GM12875 (cell line): ENCODE data around the gene SUCNR1.

Experiments
- H3K4me3 ChIP-seq: one replicate; pipeline ENCODE4 v1.5.1; 2011; ENCODE audit warnings: low read depth, low read length, control low read depth
- CTCF ChIP-seq: IDR thresholded peaks from 2 replicates; pipeline ENCODE4 v1.5.1; 2011; ENCODE audit warnings: low read depth, mild to moderate bottlenecking, control low read depth, inconsistent platforms, low read length, moderate library complexity, borderline replicate concordance; ENCODE audit not compliant: insufficient read depth

Gene SUCNR1

DNA sequence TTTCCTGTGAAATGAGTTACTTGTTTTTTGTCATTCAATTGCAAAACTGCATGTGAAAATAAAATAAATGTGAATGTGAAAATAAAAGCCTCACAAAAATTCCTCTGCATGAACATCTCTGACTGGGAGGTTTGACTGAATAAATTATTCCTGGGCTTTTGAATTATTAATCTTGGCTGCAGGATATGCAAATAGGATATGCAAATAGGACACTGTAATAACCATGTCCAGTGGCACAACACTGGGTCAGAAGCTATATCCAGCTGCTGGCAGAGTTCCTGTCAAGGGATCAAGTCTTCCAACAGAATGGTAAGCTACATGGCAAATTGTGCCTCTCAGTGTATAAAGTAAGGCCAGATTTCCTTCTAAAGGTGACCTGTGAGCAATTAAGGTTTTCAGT lies at the start of gene SUCNR1:
SUCNR1 (plus strand) TSS at position 246 of the 400 bp plus-strand sequence. CDS start 6,250 bp downstream, outside the sequence.
- no peak for TF ChIP-seq CTCF
- H3K4me3 ChIP-seq: no peak within 1 kb of the TSS

GRCh38 chr3:151827816-151828215 lies 45.6 kb upstream of the SUCNR1 start:
- no peak overlapping the region for H3K4me3 ChIP-seq
- TF ChIP-seq CTCF: no peak

DNA sequence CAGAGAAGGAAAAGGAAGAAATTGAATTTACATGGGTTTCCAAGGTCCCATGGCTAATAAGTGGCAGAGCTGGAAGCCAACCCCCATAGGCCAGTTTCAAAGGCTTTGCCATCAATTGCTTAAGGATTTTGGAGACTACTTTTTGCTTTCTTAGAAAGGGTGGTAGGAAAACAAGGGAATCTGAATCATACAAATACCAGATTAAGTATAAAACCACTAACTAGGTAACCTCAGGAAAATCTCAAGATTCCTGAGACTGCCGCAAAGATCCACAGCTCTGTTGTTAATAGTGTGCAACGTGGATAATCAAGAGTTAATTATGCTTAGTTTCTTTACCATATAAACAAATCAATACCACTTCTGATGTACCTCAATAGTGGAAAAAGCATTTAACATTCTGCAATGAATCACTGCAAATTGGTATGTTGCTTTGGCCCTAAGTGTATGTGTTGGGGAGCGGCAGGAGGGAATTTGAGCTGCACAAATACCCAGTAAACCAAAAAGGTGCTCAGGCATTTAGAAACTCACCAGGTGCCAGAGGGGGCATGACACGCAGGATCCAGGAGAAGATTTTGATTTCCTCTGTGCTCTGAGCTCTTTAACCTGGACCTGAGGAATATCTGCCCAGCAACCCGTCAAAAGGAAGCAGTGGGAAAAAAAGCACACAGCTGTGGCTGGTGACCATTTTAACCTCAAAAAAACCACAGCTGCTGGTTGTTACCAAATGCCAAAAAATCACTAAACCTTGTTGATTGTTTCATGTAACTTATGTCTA lies 37.5 kb upstream of the SUCNR1 start:
- H3K4me3 ChIP-seq: no peak overlapping the region
- no peak for TF ChIP-seq CTCF

DNA sequence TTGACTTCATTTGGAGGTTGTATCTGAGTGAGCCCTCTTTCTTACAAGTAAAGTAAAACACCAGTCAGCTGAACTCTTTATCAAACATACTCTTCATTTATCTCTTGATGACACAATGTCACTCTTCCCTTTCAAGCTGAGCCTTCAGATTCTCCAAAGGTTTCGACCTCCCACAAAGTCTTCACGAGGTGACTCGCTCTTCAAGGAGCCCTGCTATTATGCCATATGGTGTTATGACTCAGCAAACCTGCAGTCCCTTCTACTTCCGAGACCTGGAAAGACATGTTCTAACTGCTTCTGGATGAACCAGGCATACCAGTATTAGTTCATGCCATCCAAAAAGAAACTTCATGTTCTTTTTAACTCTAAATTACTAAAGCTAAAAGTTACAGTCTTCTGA lies 36.4 kb upstream of the SUCNR1 start:
- TF ChIP-seq CTCF: no peak
- no peak overlapping the region for H3K4me3 ChIP-seq

DNA sequence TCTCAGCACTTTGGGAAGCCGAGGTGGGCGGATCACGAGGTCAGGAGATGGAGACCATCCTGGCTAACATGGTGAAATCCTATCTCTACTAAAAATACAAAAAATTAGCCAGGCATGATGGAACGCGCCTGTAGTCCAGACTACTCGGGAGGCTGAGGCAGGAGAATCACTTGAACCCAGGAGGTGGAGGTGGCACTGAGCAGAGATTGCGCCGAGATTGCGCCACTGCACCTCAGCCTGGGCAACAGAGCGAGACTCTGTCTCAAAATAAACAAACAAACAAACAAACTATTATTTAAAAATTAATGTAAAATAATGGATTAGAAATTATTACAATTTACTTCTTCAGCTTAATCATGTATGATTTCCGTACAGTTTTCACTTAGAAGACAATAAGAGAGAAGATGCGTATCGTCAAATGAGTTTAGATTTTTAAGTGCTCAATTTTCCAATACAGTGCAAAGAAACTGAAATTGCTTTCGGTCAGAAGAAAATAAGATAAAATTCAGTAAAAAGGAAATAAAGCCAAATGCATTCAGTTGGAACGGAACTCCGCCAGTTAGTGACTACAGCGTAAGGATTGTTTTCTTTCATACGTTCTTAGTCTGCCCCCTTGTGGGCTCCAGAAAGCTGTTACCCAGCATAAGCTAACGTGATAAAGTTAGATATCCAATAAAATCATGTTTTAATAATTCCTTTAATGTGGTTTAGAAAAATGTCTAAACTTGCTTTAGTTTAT lies 34.7 kb upstream of the SUCNR1 start:
- no peak overlapping the region for H3K4me3 ChIP-seq
- TF ChIP-seq CTCF: peak; percentile 53; the same call in 1 of the 2 replicates

- no peak overlapping the region for H3K4me3 ChIP-seq
- no peak for TF ChIP-seq CTCF
Observed at GRCh38 chr3:151839313-151839631, 34.2 kb upstream of the SUCNR1 start.

DNA sequence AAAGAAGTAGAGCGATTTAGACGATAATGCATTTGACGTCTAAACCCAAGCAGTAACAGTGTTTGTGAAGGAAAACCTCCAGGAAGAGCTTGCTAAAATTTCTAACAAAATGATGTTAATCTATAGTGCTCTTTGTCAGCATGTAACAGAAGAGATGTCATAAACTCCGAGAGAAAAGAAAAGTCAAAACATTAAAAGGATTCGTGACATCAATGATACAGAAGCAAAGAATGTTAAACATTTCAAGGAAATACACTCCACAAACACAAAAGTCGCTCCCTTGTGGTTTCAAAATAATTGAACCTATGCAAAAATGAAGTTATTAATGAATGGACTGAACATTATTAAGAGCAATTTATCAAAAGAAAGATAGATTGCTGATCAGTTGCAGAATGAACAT lies 31.6 kb upstream of the SUCNR1 start:
- TF ChIP-seq CTCF: no peak
- no peak overlapping the region for H3K4me3 ChIP-seq
